Activated T-cell treated with anti-CD3 and anti-CD28 coated beads for 48 hours (primary cell): Measurements from ENCODE around the gene HNRNPR.

ENCODE experiments used
- DNase-seq: peaks from one replicate; pipeline ENCODE4 v3.0.0-alpha.2; 2020; ENCODE audit warnings: low read depth

The HNRNPR gene

DNA sequence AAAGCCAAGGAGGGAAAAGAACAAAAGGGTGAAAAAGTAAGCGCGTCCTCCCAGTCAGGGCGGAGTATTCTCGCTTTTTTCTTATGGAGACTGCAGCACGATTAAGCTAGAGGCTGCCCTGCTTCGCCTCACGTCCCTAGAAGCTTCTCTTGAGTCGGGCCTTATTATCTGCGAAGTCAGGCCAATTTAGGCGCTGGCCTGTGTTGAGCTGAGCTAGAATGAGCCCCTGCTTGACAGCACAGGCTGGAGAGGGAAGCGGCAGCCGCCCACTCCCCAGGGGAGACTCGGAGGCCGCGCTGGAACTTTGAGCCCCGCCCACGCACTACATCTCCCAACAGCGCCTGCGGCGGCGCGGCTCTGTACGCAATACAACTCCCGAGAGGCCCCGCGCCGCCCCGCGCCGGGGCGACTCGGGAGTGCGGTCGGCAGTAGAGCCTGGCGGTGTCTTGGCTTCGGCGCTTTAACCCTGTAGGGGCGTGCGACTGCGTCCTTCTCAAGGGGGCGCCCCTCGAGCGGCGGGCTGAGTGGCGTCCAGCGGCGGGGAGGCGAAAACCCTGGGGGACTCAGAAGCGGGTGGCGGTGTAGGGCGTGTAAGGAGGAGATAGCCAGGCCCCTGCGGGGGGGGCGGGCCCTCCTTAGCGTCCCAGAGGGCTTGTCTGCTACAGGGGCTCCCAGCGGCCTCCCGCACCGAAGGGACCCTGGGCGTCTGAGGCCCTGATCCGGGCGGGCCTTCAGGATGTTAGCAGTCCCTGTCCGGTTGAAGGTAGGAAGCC lies 24.7 kb upstream of the HNRNPR start:
- peak; percentile 84 for DNase-seq

DNA sequence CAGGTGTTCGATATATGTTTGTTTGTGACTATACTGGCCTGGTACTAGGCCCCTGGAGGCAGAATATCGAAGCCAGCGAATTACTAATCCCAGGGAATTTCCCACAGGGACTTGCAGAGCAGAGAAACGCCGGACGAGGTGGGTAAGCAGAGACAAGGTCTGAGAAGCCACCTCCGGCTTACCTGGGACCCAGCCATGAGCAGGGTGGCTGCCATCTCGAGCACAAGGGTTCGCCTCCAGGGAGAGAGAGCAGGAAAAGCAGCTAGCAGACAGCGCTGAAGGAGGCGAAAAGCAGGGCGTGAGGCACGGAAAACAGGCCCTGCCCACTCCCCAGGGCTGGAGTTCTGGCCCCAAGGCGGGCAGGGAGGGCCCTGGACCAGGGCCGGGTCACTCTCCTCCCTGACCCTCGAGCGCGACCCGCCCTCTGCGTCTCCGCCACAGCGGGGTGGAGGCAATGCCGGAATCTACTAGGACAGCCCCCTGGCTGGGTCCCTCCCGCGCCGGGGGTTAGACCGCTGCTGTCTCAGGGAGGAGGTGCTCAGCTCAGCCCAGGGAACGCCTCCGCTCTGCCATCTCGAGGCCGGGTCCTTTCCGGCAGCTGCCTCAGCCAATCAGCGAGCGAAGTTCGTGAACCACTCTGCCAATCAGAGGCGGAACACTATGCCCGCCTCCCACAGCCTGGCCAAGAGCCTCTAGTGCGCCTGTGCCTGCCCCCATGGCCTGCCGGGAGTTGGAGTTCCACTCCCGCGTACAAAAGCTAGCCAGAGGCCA lies 23.9 kb upstream of the HNRNPR start:
- DNase-seq = peak; percentile 96

DNA sequence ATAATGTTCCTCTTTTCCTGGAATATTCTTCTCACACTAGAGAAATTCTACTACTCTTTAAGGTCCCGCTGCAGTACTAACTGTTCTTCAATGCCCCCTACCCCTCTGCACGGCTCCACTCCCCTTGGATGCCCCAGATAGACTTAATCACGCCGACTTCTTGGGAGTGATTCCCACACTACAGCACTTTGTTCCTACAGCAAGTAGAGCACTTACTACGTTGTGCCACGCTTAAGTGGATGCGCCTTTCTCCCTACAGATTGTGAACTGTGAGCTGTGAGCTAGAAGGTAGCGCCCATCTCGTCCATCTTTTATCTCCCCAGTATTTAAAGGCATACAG lies 23.3 kb upstream of the HNRNPR start:
- no peak for DNase-seq

DNA sequence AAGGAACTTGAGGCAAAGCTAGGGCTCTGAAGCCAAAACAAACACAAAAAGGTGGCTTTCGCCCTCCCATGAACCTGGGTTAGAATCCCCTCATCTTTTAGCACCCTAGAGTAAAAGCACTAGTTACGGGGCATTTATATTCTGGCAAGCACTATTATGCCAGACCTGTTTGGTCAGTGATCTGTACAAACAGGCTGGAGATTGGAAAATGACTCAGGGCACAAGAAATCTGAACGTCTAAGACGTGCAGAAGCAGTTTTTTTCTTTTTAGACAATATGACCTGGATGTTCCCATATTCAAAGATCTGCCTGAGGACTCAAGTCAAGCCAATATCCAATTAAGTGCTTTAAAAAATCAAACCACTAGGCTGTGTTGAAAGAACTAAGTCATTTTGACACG lies 22.5 kb upstream of the HNRNPR start:
- DNase-seq = no peak

DNA sequence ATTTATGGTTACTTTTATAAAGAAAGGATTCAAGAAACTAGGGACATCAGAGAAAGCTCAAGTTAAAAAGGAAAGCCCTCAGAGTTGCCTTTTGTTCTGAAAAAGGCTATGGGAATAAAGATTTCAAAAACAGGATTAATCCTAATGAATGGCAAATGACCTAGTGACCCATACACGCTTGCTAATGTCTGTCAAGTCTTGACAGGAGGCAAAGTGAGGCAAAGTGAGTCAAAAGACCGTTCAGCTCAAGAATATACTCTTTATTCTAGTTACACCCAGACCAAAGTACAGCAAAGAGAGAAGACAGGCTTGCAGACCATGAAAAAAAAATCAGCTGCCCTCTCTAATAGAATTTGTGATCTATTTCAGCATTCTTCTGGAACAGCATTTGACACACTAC lies 22.1 kb upstream of the HNRNPR start:
- no peak for DNase-seq

DNA sequence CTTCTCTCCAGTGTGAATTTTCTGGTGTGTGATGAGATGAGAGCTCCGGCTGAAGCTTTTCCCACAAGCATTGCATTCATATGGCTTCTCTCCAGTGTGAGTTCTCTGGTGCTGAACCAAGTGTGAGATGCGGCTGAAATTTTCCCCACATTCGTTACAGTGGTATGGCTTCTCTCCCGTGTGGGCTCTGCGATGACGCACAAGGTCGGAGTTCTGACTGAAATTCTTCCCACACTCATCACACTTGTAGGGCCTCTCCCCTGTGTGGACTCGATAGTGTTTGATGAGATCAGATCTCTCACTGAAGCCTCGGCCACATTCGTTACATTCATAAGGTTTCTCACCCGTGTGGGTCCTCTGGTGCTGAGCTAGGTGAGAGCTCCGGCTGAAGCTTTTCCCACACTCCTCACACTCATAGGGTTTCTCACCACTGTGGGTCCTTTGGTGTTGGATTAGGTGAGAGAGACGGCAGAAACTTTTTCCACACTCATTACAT lies 18.2 kb upstream of the HNRNPR start:
- DNase-seq = no peak

DNA sequence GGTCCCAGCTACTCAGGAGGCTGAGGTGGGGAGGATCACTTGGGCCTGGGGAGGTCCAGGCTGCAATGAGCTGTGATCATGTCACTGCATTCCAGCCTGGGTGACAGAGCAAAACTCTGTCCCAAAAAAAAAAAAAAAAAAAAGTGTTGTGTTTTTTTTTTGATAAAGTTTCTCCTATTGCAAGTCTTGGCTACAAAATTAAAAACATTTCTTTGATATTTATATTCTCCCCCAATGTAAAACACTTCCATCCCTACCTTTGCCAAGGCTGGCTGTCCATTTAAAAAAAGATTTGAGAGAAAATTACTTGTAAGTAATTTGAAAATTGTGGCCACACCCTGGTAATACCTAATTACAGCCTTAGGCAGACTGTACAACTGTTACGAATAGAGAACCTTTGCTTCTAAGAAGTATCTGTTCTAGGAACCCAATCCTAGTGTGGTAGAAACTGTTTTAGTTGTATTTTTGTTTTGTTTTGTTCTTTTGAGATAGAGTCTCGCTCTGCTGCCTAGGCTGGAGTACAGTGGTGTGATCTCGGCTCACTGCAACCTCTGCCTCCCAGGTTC lies 14.3 kb upstream of the HNRNPR start:
- no peak for DNase-seq

DNA sequence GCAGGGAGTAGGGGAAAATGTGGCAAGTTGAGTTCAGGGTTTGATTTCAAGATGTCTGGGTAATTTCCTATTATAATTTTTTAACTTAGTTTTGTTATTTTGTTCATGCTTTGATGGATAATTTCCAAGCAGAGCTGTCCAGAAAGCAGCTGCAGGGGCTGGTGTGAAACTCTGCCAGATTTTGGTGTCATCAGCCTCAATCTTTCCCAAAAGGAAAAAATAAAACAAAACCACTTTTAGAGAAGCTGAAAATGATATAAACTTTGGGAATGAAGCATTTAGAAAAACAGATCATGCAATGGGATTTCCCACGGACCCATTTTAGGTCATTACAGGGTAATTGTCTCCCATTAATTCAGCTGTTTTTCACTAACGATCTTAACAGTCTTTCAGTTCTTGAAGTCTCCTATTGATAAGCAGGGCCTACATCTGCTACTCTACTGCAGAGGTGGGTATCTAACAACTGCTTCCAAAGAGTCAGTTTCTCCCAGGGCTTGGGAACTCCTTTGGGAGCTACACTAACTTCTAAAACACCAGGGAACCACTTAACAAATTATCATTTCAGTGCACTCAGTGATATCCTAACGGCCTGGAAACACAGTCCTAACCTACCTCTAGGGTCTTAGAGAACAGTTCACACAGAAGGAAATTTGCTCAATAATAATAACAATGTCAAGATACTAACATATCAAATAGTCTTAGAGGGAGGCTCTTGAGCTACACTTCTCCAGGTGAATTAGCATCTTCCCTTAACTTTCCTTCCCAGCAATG lies 13.2 kb upstream of the HNRNPR start:
- no peak for DNase-seq

DNA sequence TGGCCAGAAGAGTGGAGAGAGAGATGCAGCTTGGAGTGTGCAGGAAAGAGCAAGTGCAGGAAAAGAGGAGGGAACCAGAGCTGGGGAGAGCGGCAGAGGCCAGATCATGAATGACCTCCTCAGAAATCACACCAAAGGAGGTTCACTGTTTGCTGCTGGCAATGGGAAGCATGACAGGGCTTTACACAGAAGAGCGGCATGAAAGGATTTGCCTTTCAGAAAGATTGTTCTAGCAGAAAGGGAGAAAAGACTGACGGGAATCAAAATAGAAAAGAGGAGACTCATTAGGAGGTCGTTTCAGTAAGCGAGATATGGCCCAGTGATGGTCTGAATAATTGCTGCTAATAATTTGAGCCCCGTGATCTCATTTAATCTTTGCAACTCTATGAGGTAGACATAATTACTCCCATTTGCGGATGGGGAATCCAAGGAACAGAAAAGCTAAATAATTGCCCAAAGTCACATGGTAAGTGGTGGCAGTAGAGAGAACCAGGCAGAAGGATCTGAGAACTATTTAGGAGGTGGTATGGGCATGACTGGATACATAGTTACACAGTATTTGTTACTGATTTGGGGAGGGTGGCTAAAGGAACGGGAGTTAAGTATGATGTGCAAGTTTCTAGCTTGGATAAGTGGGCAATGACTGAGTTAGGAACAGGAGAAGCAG lies 12.5 kb upstream of the HNRNPR start:
- DNase-seq = no peak

DNA sequence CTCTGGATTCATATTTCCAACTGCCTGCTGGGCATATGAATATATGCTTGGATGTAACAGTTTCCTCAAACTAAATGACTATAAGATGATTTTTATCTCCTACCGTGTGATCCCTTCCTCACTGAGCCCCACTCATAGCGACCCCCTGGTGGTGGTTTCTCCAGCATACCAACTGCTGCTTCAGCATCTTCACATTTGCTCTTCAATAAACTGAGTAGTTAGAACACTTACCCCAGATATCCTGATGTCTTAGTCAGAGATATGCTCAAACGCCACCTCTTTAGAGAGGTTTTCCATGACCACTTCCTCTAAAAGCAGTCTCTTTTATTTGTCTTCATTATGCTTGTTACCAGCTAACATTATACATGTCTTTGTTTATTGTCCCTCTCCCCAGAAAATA lies 10.2 kb upstream of the HNRNPR start:
- no peak for DNase-seq

DNA sequence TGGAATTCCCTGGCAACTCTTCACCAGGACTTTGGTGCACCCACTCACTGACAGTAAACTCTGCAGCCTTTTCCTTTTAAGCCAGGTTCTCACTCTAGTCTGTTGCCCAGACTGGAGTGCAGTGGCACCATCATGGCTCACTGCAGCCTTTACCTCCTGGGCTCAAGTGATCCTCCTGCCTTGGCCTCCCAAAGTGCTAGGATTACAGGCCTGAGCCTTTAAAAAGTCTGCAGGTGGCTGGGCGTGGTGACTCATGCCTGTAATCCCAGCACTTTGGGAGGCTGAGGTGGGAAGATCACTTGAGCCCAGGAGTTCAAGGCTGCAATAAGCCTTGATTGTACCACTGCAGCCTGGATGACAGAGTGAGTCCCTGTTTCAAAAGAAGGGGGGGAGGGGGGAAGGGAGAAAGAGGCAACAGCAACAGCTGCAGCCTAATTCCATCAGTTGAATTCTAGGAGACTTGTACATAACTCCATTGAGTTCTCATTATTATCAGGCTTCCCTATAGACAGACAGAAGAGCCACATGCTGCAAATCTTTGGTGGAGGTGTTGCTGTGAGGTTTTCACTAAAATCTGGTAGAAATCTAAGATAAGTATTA lies 8.1 kb upstream of the HNRNPR start:
- no peak for DNase-seq

DNA sequence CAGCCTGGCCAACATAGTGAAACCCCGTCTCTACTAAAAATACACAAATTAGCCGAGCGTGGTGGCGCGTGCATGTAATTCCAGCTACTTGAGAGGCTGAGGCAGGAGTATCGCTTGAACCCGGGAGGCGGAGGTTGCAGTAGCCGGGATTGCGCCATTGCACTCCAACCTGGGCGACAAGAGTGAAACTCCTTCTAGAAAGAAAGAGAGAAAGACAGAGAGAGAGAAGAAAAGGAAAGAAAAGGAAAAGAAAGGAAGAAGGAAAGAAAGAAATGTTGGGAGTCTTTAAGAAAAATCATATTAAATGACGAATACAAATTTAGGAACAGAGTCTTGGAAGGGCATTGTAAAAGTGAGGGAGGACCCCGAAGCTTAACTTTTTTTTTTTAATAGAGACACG lies 1.8 kb upstream of the HNRNPR start:
- no peak for DNase-seq

DNA sequence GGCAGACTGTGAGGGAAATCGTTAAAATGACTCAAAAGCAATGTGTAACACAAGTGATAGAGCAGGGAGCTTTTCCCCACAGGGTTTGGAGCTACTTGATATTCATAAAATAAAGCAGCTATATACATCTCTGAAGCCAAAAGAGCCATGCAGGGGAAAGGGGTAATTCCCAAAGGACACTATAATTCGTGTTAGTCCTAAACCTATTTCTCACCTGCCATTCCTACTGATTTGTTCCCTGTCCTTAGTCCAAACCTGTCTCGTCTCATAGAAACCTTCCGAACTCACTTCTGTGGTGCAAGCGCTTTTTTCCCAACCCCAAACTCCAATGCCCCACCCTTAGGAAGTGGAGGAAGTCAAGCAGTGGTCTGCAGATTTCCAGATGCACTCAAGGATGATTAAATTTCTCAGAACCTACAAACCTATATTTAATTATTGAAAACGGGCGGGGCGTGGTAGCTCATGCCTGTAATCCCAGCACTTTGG lies 946 bp upstream of the HNRNPR start:
- DNase-seq = no peak

DNA sequence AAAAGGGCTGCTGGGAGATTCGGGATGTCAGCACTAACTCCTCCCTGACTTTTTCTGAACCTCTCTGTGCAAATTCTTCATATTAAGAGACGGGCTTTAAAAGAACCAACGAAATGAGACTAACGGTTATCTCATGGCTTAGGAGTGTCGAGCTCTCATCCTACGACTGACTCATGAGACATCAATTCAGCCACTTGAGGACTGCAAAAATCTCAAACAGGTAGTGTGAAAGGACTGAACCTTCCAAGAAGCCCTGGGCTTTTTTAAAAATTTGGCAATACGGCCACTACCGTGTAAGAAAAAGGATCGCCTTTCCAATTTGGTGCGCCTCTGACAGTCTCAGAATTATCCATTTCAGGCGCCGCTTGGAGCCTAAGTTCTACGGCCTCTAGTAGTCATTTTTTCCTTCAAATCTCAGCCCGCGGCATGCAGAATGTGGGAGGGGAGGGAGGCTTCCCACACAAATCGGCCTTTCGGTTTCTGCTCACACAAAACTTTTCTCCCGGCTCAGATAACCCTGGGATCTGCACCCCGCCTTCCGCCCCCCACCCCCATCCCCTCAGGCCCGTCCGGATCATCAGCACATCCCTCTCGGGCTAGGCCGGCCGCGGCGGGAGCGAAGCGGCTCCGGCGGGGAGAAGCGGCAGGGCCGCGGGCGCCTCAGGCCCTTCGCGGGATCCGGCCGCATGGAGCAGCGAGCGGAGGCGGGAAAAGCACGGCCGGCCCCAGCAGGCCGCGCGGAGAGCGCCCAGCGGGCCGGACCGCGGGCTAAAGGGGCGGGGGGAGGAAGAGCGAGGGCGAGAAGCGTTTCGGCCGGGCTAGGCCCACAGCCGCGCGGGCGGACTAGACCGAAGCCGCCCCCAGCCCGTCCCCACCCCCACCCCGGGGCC lies 618 bp downstream of the HNRNPR start:
- DNase-seq = peak; percentile 49

DNA sequence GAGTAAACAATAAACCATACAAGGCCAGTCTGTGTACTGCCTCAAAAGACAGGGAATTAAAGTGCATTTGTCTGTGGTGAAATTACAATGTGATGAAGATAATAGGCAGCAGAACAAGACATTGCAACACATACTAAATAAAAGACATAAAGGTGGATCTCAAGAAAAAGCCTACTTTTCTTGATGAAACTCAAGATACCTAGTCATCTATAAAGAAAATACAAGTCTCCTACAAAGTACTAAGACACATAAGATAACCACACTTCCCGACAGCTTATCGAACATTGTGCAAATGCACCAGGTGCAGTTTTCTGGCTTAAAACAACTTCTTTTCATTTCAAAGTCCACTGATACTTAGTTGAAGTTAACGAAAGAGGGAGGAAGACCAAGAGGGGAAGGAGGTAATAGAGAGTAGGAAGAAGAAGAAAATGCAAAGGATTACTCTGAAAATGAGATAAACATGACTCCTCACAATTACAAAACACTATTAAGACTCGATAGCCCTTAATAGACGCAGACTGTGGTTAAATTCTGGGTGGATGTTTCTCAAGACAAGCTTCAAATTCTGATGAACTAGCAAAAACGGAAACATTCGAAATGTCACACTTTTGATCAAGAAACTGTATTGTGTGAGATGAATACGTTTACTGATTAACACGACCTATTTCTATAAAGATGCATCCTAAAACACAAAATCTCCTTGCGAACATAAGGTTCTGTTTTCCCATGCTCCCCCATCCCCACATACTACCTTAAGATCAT lies 2.0 kb downstream of the HNRNPR start:
- no peak for DNase-seq

DNA sequence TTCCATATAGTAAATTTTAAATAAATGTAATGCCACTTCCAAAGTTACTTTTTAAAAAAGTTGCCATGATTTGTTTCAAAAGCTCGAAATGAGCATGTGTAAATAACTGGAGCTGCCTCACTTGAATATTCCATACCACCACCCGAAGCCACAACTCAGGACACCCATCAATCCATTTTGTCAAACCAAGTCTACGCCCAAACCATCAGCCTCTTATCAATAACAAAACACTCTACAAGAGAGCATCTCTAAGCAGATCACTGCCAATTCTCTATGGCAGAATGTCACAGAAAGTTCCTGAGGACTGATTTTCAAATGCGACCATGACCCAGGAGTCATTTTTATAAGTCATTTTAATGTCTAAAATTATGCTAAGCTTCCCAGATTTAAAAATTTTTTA lies 4.5 kb downstream of the HNRNPR start:
- DNase-seq = no peak

DNA sequence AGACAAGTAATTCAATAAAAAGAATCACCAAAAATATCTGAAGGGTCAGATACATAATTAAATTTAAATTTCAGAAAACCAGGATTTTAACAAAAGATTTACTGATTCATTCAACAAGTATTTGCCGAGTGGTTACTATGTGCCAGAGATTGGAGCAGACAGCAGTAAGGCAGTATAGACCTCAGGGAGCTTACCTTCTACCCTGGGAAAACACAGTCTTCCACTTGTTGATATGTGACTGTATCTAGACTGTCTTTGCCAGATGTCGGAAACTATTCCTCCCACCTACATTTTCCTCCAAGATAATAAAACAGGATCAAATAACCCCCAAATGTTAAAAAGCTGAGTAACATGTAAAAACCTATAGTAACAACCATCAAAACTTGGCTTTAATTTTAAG lies 6.2 kb downstream of the HNRNPR start:
- DNase-seq = no peak

DNA sequence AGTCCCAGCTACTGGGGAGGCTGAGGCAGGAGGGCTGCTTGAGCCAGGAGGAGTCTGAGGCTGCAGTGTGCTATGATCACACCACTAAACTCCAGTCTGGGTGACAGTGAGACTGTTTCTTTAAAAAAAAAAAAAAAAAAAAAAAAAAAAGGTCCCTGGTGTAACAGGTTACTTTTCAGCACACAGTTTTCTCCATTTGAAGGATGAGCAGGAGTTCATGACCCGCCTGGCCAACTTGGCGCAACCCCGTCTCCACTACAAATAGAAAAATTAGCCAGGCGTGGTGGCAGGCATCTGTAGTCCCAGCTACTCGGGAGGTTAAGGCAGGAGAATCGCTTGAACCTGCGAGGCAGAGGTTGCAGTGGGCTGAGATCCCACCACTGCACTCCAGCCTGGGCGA lies 12.4 kb downstream of the HNRNPR start:
- no peak for DNase-seq

DNA sequence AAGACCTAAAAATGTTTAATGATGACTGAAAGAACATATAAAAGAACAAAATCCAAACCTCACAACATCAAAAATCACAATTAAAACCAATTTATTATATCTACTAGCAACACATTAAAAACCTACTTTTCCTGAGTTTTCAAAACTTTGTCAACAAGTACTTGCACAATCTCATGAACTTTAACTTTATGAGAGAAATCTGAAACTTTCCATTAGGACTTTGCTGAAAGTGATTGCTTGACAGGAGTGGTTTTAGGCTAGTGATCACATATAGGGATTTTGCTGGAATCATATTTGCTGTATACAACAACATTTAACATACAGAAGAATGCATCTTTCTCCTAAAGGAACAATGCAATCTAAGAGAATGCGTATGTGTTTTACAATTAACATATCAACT lies 13.2 kb downstream of the HNRNPR start:
- no peak for DNase-seq

DNA sequence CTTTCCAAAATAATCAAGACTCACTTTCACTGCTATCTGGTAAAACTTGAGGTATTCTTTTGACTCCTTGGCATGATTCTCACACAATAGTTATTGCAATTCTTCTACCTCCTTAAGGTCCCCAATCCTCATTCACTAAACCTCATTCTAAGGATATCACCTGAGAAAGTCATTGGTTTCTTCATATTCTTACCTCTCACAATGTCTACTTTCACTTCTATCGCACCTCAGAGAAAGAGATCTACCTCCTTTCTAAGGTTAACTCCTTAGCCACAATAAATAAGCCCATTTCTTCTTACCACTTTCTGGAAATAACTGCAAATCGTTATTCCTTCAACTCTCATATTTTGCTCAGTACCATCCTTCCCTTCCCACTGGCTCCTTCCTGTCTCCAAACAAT lies 18.7 kb downstream of the HNRNPR start:
- no peak for DNase-seq
